HEK293 (cell line): ENCODE results near the gene BRI3BP.

ENCODE experiments used
- CTCF ChIA-PET: fragments of 350-600 bp; formaldehyde crosslinking; extraction: SDS; loops from one replicate; lab custom pipeline; 2021; ENCODE audit warnings: antibody characterized with exemption; lab: Yijun Ruan, JAX
- POLR2A ChIA-PET: fragments of 300-600 bp; formaldehyde crosslinking; extraction: SDS; loops from one replicate; lab custom pipeline; 2020; ENCODE audit warnings: antibody characterized with exemption, inconsistent platforms; lab: Yijun Ruan, JAX
- H3K27ac ChIP-seq: fragments of 200-500 bp; sonication (Bioruptor generic); 2 replicates; pipeline ENCODE4 v1.5.1; 2014; ENCODE audit warnings: low read depth, low read length, control low read depth, inconsistent platforms; ENCODE audit errors: extremely low read depth
- H3K36me3 ChIP-seq, 2 experiments: fragments of 200-500 bp in 1 of 2; sonication (Bioruptor generic) in 1 of 2; 1 replicate in 1 of 2; 2 replicates in 1 of 2; pipeline ENCODE4 v1.5.1; 2014 to 2017; ENCODE audit warnings: inconsistent platforms in 2 of 2, low read length in 2 of 2; ENCODE audit not compliant: control insufficient read depth in 2 of 2, insufficient read depth in 1 of 2
- H3K4me1 ChIP-seq: fragments of 200-500 bp; sonication (Bioruptor generic); 2 replicates; pipeline ENCODE4 v1.5.1; 2014; ENCODE audit warnings: mild to moderate bottlenecking, low read length, inconsistent platforms; ENCODE audit not compliant: control insufficient read depth, insufficient read depth
- H3K4me3 ChIP-seq: 2 replicates; pipeline ENCODE4 v1.5.1; 2011; ENCODE audit warnings: low read depth, mild to moderate bottlenecking, control low read depth, low read length, moderate library complexity
- H3K9me3 ChIP-seq: fragments of 200-500 bp; sonication (Bioruptor generic); 2 replicates; pipeline ENCODE4 v1.5.1; 2014; ENCODE audit warnings: low read depth, low read length, inconsistent platforms; ENCODE audit not compliant: control insufficient read depth, insufficient read depth
- GLIS1 ChIP-seq: fragments of 450-650 bp; formaldehyde crosslinking; IDR thresholded peaks from 2 replicates; pipeline ENCODE4 v1.5.1; 2016; ENCODE audit warnings: missing biosample characterization, missing genetic modification characterization
- MZF1 ChIP-seq: fragments of 450-650 bp; formaldehyde crosslinking; IDR thresholded peaks from 2 replicates; pipeline ENCODE4 v1.5.1; 2017; ENCODE audit warnings: missing biosample characterization, missing genetic modification characterization, borderline replicate concordance
- SCRT1 ChIP-seq: fragments of 450-650 bp; formaldehyde crosslinking; IDR thresholded peaks from 2 replicates; pipeline ENCODE4 v1.5.1; 2016; ENCODE audit warnings: missing biosample characterization, missing genetic modification characterization, borderline replicate concordance
- SP3 ChIP-seq: fragments of 450-650 bp; formaldehyde crosslinking; IDR thresholded peaks from 2 replicates; pipeline ENCODE4 v1.5.1; 2016; ENCODE audit warnings: missing biosample characterization, missing genetic modification characterization
- ZEB2 ChIP-seq: fragments of 450-650 bp; formaldehyde crosslinking; IDR thresholded peaks from 2 replicates; pipeline ENCODE4 v1.5.1; 2016; ENCODE audit warnings: missing biosample characterization, missing genetic modification characterization
- ZFP37 ChIP-seq: fragments of 450-650 bp; formaldehyde crosslinking; IDR thresholded peaks from 2 replicates; pipeline ENCODE4 v1.5.1; 2016; ENCODE audit warnings: missing biosample characterization, missing genetic modification characterization
- ZNF155 ChIP-seq: fragments of 450-650 bp; formaldehyde crosslinking; IDR thresholded peaks from 2 replicates; pipeline ENCODE4 v1.5.1; 2016; ENCODE audit warnings: missing biosample characterization, missing genetic modification characterization
- ZNF202 ChIP-seq: fragments of 450-650 bp; formaldehyde crosslinking; IDR thresholded peaks from 2 replicates; pipeline ENCODE4 v1.5.1; 2016; ENCODE audit warnings: missing biosample characterization, missing genetic modification characterization, borderline replicate concordance
- ZNF211 ChIP-seq: fragments of 450-650 bp; formaldehyde crosslinking; IDR thresholded peaks from 2 replicates; pipeline ENCODE4 v1.5.1; 2016; ENCODE audit warnings: low read depth, missing biosample characterization, missing genetic modification characterization
- ZNF302 ChIP-seq: fragments of 450-650 bp; formaldehyde crosslinking; IDR thresholded peaks from 2 replicates; pipeline ENCODE4 v1.5.1; 2016; ENCODE audit warnings: missing biosample characterization, missing genetic modification characterization, low read depth
- ZNF324 ChIP-seq: fragments of 450-650 bp; formaldehyde crosslinking; IDR thresholded peaks from 2 replicates; pipeline ENCODE4 v1.5.1; 2016; ENCODE audit warnings: missing biosample characterization, missing genetic modification characterization
- ZNF341 ChIP-seq: fragments of 450-650 bp; formaldehyde crosslinking; IDR thresholded peaks from 2 replicates; pipeline ENCODE4; 2016; ENCODE audit warnings: low read depth, missing biosample characterization, missing genetic modification characterization
- ZNF350 ChIP-seq: fragments of 450-650 bp; formaldehyde crosslinking; IDR thresholded peaks from 2 replicates; pipeline ENCODE4 v1.5.0; 2017; ENCODE audit warnings: missing biosample characterization, mild to moderate bottlenecking, missing genetic modification characterization
- ZNF366 ChIP-seq: fragments of 450-650 bp; formaldehyde crosslinking; conservative IDR thresholded peaks from 2 replicates; pipeline ENCODE4 v1.5.1; 2016; ENCODE audit warnings: missing biosample characterization, missing genetic modification characterization
- ZNF398 ChIP-seq: fragments of 450-650 bp; formaldehyde crosslinking; IDR thresholded peaks from 2 replicates; pipeline ENCODE4 v1.5.1; 2017; ENCODE audit warnings: missing biosample characterization, missing genetic modification characterization
- ZNF404 ChIP-seq: fragments of 450-650 bp; formaldehyde crosslinking; IDR thresholded peaks from 2 replicates; pipeline ENCODE4 v1.5.1; 2017; ENCODE audit warnings: missing biosample characterization, missing genetic modification characterization
- ZNF624 ChIP-seq: fragments of 450-650 bp; formaldehyde crosslinking; IDR thresholded peaks from 2 replicates; pipeline ENCODE4 v1.5.1; 2017; ENCODE audit warnings: missing biosample characterization, missing genetic modification characterization
- ZNF837 ChIP-seq: fragments of 450-650 bp; formaldehyde crosslinking; IDR thresholded peaks from 2 replicates; pipeline ENCODE4 v1.5.1; 2016; ENCODE audit warnings: missing biosample characterization, missing genetic modification characterization
- ZNF843 ChIP-seq: fragments of 450-650 bp; formaldehyde crosslinking; IDR thresholded peaks from 2 replicates; pipeline ENCODE4 v1.5.1; 2016; ENCODE audit warnings: missing biosample characterization, missing genetic modification characterization
- TF ChIP-seq, protein P1 (sequence below): fragments of 450-650 bp; formaldehyde crosslinking; IDR thresholded peaks from 2 replicates; pipeline ENCODE4 v1.5.1; 2016; ENCODE audit warnings: missing biosample characterization, missing genetic modification characterization
- TF ChIP-seq, protein P2 (sequence below): fragments of 450-650 bp; formaldehyde crosslinking; IDR thresholded peaks from 2 replicates; pipeline ENCODE4 v1.5.1; 2017; ENCODE audit warnings: missing biosample characterization, missing genetic modification characterization
- TF ChIP-seq, protein P3 (sequence below): fragments of 450-650 bp; formaldehyde crosslinking; IDR thresholded peaks from 2 replicates; pipeline ENCODE4 v1.5.1; 2016; ENCODE audit warnings: missing biosample characterization, missing genetic modification characterization

Gene BRI3BP

DNA sequence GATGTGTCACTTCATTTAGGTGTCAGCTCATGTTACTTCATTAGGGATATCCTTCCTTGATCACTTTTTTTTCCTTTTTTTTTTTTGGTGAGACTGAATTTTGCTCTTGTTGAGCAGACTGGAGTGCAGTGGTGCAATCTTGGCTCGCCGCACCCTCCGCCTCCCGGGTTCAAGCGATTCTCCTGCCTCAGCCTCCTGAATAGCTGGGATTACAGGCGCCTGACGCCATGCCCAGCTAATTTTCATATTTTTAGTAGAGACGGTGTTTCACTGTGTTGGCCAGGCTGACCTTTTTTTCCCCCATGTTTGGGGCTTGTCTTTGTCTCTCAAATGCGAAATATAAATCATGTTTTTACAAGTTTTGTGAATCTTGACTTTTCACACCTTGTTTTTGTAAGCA is 62.1 kb downstream of the BRI3BP start (continued):
- TF ChIP-seq ZNF398 (tag by site-specific recombination) (no peak), ZNF404 (tag by site-specific recombination) (no peak)

- Histone ChIP-seq H3K4me1 (no peaks in the 10 kb centered on the region), H3K36me3 (no peaks in the 10 kb centered on the region; a peak in 1 of 3 replicates), H3K9me3 (no peaks in the 10 kb centered on the region), H3K4me3 (no peak overlapping the region), H3K27ac (no peak overlapping the region)
- ChIA-PET POLR2A (no interaction called here), CTCF (interaction anchor here (0.6 kb wide), 1 partner anchor 59 kb away, joined by 3 read pairs; no protein-coding TSS in a partner anchor)
- TF ChIP-seq ZNF211 (tag by site-specific recombination) (no peak), ZNF324 (tag by site-specific recombination) (no peak), ZEB2 (no peak), ZNF843 (tag by site-specific recombination) (no peak), SCRT1 (tag by site-specific recombination) (no peak), ZNF624 (tag by site-specific recombination) (no peak), GLIS1 (tag by site-specific recombination) (no peak), ZNF202 (tag by site-specific recombination) (no peak), ZFP37 (tag by site-specific recombination) (no peak), MZF1 (no peak), ZNF302 (tag by site-specific recombination) (no peak), ZNF155 (tag by site-specific recombination) (no peak), ZNF837 (tag by site-specific recombination) (no peak), SP3 (tag by site-specific recombination) (no peak), ZNF341 (no peak), ZNF350 (tag by site-specific recombination) (no peak), ZNF366 (tag by site-specific recombination) (no peak)
- TF ChIP-seq, protein P1, sequence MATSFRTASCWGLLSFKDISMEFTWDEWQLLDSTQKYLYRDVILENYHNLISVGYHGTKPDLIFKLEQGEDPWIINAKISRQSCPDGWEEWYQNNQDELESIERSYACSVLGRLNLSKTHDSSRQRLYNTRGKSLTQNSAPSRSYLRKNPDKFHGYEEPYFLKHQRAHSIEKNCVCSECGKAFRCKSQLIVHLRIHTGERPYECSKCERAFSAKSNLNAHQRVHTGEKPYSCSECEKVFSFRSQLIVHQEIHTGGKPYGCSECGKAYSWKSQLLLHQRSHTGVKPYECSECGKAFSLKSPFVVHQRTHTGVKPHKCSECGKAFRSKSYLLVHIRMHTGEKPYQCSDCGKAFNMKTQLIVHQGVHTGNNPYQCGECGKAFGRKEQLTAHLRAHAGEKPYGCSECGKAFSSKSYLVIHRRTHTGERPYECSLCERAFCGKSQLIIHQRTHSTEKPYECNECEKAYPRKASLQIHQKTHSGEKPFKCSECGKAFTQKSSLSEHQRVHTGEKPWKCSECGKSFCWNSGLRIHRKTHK (tag by site-specific recombination) = no peak
- TF ChIP-seq, protein P2, sequence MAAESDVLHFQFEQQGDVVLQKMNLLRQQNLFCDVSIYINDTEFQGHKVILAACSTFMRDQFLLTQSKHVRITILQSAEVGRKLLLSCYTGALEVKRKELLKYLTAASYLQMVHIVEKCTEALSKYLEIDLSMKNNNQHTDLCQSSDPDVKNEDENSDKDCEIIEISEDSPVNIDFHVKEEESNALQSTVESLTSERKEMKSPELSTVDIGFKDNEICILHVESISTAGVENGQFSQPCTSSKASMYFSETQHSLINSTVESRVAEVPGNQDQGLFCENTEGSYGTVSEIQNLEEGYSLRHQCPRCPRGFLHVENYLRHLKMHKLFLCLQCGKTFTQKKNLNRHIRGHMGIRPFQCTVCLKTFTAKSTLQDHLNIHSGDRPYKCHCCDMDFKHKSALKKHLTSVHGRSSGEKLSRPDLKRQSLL = no peak
- TF ChIP-seq, protein P3, sequence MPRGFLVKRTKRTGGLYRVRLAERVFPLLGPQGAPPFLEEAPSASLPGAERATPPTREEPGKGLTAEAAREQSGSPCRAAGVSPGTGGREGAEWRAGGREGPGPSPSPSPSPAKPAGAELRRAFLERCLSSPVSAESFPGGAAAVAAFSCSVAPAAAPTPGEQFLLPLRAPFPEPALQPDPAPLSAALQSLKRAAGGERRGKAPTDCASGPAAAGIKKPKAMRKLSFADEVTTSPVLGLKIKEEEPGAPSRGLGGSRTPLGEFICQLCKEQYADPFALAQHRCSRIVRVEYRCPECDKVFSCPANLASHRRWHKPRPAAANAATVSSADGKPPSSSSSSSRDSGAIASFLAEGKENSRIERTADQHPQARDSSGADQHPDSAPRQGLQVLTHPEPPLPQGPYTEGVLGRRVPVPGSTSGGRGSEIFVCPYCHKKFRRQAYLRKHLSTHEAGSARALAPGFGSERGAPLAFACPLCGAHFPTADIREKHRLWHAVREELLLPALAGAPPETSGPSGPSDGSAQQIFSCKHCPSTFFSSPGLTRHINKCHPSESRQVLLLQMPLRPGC (tag by site-specific recombination) = no peak
Measured at GRCh38 chr12:125056306-125056705, 62.9 kb downstream of the BRI3BP start.
